Activated naive CD4-positive, alpha-beta T cell treated with anti-CD3 and anti-CD28 coated beads, Interleukin-2, amount 10 ng/mL, durations not matched to agents 7 days and 5 days (primary cell): ENCODE data around the gene EFNA4.

ENCODE experiments used
- CTCF ChIA-PET: fragments of 350-600 bp; sonication (Branson Sonifier 250); formaldehyde crosslinking; loops from one replicate; lab custom pipeline; 2021; ENCODE audit warnings: antibody characterized with exemption; lab: Charles Lee
- DNase-seq: peaks from one replicate; pipeline ENCODE4 v3.0.0-alpha.2; 2020
- H3K27ac Mint-ChIP-seq: one replicate; pipeline ENCODE4 v1.8.0; 2021; ENCODE audit warnings: mild to moderate bottlenecking, moderate library complexity, mixed read lengths
- H3K27me3 Mint-ChIP-seq: one replicate; pipeline ENCODE4 v1.8.0; 2021; ENCODE audit warnings: mild to moderate bottlenecking, mixed read lengths
- H3K36me3 Mint-ChIP-seq: one replicate; pipeline ENCODE4 v1.8.0; 2021; ENCODE audit warnings: mixed read lengths
- H3K4me1 Mint-ChIP-seq: one replicate; pipeline ENCODE4 v1.8.0; 2021; ENCODE audit warnings: mixed read lengths
- H3K4me3 Mint-ChIP-seq: one replicate; pipeline ENCODE4 v1.8.0; 2021; ENCODE audit warnings: mild to moderate bottlenecking, moderate library complexity, mixed read lengths
- H3K9me3 Mint-ChIP-seq: one replicate; pipeline ENCODE4 v1.8.0; 2021; ENCODE audit warnings: mixed read lengths

EFNA4 gene

DNA sequence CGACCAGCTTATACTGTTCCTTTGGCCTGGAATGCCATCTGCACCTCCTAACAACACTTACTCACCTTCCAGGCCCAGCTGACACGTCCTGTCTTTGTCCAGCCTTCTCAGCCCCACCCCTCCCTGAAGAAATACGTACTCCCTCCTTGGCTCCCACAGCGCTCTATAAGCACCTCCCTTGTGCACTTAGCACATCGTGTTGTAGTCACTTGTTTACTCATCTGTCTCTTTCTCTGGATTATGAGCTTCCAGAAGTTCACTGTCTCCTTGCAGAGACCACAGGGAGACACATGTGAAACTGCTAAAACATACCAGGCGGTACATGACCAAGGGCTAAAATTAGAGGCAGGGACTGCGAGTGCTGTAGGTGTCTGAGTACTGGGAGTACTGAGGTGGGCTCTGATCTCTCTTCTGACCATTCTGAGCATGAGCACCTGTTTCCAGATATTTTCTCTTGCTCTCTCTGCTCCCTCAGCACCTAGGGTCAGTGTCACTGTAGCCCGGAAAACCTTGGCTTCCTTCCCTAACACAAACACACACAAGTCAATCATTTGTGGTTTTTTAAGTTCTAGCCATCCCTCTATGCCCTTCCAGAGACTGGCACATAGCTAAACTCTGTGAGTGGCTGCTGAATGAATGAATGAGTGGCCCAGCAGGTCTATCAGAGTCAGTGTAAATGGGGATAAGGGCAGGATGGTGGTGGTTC, 24.8 kb upstream of the EFNA4 start:
- no peaks in the 10 kb centered on the region for H3K36me3 Mint-ChIP-seq
- H3K27me3 Mint-ChIP-seq, result peaks cover 70% of the 10 kb centered on the region
- H3K4me3 Mint-ChIP-seq, result no peak overlapping the region
- DNase-seq, result no peak
- CTCF ChIA-PET, result interaction anchor here (0.9 to 17.5 kb wide), 3 partner anchors 8 to 46 kb away, joined by 3 to 220 read pairs (median 3); partner anchors contain the start of genes ADAM15 and EFNA4
- peaks cover 6% of the 10 kb centered on the region for H3K4me1 Mint-ChIP-seq
- H3K27ac Mint-ChIP-seq, result no peak overlapping the region
- H3K9me3 Mint-ChIP-seq, result no peaks in the 10 kb centered on the region

- Mint-ChIP-seq H3K4me3 (no peak overlapping the region), H3K27ac (no peak overlapping the region), H3K9me3 (no peaks in the 10 kb centered on the region), H3K27me3 (peaks cover 67% of the 10 kb centered on the region), H3K36me3 (no peaks in the 10 kb centered on the region), H3K4me1 (peaks cover 9% of the 10 kb centered on the region)
- DNase-seq, result no peak
- CTCF ChIA-PET, result interaction anchor here (0.9 to 17.5 kb wide), 3 partner anchors 9 to 46 kb away, joined by 3 to 220 read pairs (median 3); partner anchors contain the start of genes ADAM15 and EFNA4
Measured at GRCh38 chr1:155039308-155039669, 24.3 kb upstream of the EFNA4 start.

GRCh38 chr1:155040358-155041093, 23.0 kb upstream of the EFNA4 start:
- DNase-seq, result no peak
- no peak overlapping the region for H3K4me3 Mint-ChIP-seq
- CTCF ChIA-PET, result interaction anchor here (0.5 to 17.5 kb wide), 4 partner anchors 9 to 51 kb away, joined by 3 to 220 read pairs (median 3); partner anchors contain the start of genes ADAM15 and EFNA4
- H3K9me3 Mint-ChIP-seq, result no peaks in the 10 kb centered on the region
- H3K4me1 Mint-ChIP-seq, result peaks cover 19% of the 10 kb centered on the region
- H3K27ac Mint-ChIP-seq, result no peak overlapping the region
- H3K27me3 Mint-ChIP-seq, result peaks cover 59% of the 10 kb centered on the region
- H3K36me3 Mint-ChIP-seq, result no peaks in the 10 kb centered on the region

DNA sequence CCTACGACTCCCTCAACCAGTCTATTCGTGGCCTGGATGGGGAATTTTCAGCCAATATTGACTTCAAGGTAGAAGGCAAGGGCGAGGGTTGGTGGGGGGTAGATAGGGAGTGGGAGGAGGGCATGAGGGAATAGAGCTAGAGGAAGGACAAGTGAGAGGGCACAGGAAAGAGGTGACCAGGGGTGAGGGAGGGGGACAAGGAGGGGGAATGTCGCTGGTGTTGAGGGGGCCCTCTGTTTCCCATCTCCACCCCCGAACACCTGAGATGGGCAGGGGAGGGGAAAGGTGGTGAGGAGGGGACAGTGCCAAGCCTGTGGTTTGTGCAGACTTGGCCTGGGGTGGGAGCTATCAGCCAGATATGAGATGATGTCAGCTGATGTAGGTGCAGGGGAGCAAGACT, 20.8 kb upstream of the EFNA4 start:
- Mint-ChIP-seq H3K4me1 (peaks cover 19% of the 10 kb centered on the region), H3K36me3 (no peaks in the 10 kb centered on the region), H3K9me3 (no peaks in the 10 kb centered on the region), H3K4me3 (no peak overlapping the region), H3K27ac (no peak overlapping the region), H3K27me3 (peaks cover 50% of the 10 kb centered on the region)
- DNase-seq, result no peak
- CTCF ChIA-PET, result interaction anchor here (1.3 to 17.5 kb wide), 9 partner anchors 15 to 562 kb away, joined by 3 to 220 read pairs (median 6); partner anchors contain the start of genes ADAM15, EFNA4, KRTCAP2 and PBXIP1

DNA sequence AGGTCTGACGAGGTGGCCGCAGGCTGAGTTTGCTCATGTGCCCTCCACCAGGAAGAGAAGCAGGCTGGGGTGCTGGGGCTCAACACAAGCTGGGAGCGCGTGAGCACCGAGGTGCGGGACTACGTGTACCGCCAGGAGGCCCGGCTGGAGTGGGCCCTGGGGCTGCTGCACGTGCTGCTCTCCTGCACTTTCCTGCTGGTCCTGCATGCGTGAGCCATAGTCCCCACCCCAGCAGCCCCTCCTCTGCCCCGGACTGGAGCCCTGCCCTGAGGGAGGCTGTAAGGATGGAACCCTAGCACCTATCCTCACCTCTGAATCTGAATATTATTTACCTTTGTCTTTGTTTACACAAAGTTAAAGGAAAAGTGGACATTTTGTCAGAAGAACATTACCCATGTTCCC, 20.2 kb upstream of the EFNA4 start:
- H3K27ac Mint-ChIP-seq, result no peak overlapping the region
- no peaks in the 10 kb centered on the region for H3K36me3 Mint-ChIP-seq
- no peaks in the 10 kb centered on the region for H3K9me3 Mint-ChIP-seq
- peaks cover 19% of the 10 kb centered on the region for H3K4me1 Mint-ChIP-seq
- DNase-seq, result no peak
- CTCF ChIA-PET, result interaction anchor here (0.9 to 17.5 kb wide), 11 partner anchors 15 to 562 kb away, joined by 3 to 220 read pairs (median 6); partner anchors contain the start of genes ADAM15, EFNA4 and PBXIP1
- H3K4me3 Mint-ChIP-seq, result no peak overlapping the region
- H3K27me3 Mint-ChIP-seq, result peaks cover 46% of the 10 kb centered on the region

DNA sequence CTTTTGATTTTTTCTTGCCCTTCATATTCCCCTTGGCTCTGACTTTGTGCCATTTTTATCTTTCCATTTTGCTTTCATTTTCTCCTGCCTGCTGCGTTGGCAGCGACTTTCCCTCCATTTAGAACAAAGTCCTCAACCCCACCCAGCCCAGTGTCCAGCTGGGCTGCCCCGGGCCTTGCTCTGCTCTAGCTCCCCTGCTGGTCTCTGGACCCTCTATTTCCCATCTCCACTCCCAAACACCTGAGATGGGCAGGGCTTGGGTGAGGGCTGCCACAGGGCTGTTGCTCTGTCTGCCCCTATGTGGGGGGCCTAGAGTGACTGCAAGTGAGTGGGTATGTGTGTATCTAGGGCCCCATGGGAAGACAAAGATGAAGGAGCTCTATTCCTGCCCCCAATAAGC, 19.7 kb upstream of the EFNA4 start:
- H3K4me1 Mint-ChIP-seq, result peaks cover 19% of the 10 kb centered on the region
- H3K4me3 Mint-ChIP-seq, result no peak overlapping the region
- CTCF ChIA-PET, result interaction anchor here (0.9 to 17.5 kb wide), 16 partner anchors 14 to 563 kb away, joined by 3 to 220 read pairs (median 6); partner anchors contain the start of genes ADAM15, EFNA4 and PBXIP1
- no peaks in the 10 kb centered on the region for H3K36me3 Mint-ChIP-seq
- peaks cover 46% of the 10 kb centered on the region for H3K27me3 Mint-ChIP-seq
- H3K9me3 Mint-ChIP-seq, result no peaks in the 10 kb centered on the region
- no peak for DNase-seq
- no peak overlapping the region for H3K27ac Mint-ChIP-seq

- H3K9me3 Mint-ChIP-seq, result no peaks in the 10 kb centered on the region
- H3K27me3 Mint-ChIP-seq, result peaks cover 40% of the 10 kb centered on the region
Measured at GRCh38 chr1:155044365-155044764, 19.2 kb upstream of the EFNA4 start.

GRCh38 chr1:155044812-155045657, 18.5 kb upstream of the EFNA4 start:
- no peak overlapping the region for H3K4me3 Mint-ChIP-seq
- peaks cover 38% of the 10 kb centered on the region for H3K27me3 Mint-ChIP-seq
- CTCF ChIA-PET, result interaction anchor here (1.0 to 17.5 kb wide), 12 partner anchors 13 to 485 kb away, joined by 3 to 220 read pairs (median 7); partner anchors contain the start of genes ADAM15 and EFNA4
- H3K4me1 Mint-ChIP-seq, result peaks cover 20% of the 10 kb centered on the region
- no peak overlapping the region for H3K27ac Mint-ChIP-seq
- no peaks in the 10 kb centered on the region for H3K9me3 Mint-ChIP-seq
- H3K36me3 Mint-ChIP-seq, result no peaks in the 10 kb centered on the region
- DNase-seq, result peak; percentile 83

More at GRCh38 chr1:155044365-155044764, 19.2 kb upstream of the EFNA4 start:
- no peak for DNase-seq
- H3K4me3 Mint-ChIP-seq, result no peak overlapping the region
- H3K36me3 Mint-ChIP-seq, result no peaks in the 10 kb centered on the region
- no peak overlapping the region for H3K27ac Mint-ChIP-seq
- CTCF ChIA-PET, result interaction anchor here (0.9 to 17.5 kb wide), 16 partner anchors 14 to 485 kb away, joined by 3 to 220 read pairs (median 6); partner anchors contain the start of genes ADAM15, EFNA4 and PBXIP1
- peaks cover 15% of the 10 kb centered on the region for H3K4me1 Mint-ChIP-seq

GRCh38 chr1:155048449-155049334, 14.8 kb upstream of the EFNA4 start:
- Mint-ChIP-seq H3K27me3 (peaks cover 15% of the 10 kb centered on the region), H3K36me3 (no peaks in the 10 kb centered on the region), H3K9me3 (no peaks in the 10 kb centered on the region), H3K4me1 (peaks cover 44% of the 10 kb centered on the region), H3K27ac (peak overlapping the region; percentile 52), H3K4me3 (peak overlapping the region; percentile 82)
- DNase-seq, result no peak
- CTCF ChIA-PET, result interaction anchor here (0.8 to 17.5 kb wide), 4 partner anchors 8 to 38 kb away, joined by 3 to 220 read pairs (median 3); partner anchors contain the start of genes ADAM15 and EFNA4

GRCh38 chr1:155049651-155050559, 13.6 kb upstream of the EFNA4 start:
- no peak overlapping the region for H3K27ac Mint-ChIP-seq
- no peak for DNase-seq
- CTCF ChIA-PET, result interaction anchor here (1.0 to 17.5 kb wide), 10 partner anchors 5 to 76 kb away, joined by 3 to 220 read pairs (median 6); partner anchors contain the start of genes ADAM15, EFNA4 and FLAD1
- no peaks in the 10 kb centered on the region for H3K36me3 Mint-ChIP-seq
- H3K27me3 Mint-ChIP-seq, result peaks cover 12% of the 10 kb centered on the region
- peak overlapping the region; percentile 82 for H3K4me3 Mint-ChIP-seq
- H3K9me3 Mint-ChIP-seq, result no peaks in the 10 kb centered on the region
- peaks cover 34% of the 10 kb centered on the region for H3K4me1 Mint-ChIP-seq

DNA sequence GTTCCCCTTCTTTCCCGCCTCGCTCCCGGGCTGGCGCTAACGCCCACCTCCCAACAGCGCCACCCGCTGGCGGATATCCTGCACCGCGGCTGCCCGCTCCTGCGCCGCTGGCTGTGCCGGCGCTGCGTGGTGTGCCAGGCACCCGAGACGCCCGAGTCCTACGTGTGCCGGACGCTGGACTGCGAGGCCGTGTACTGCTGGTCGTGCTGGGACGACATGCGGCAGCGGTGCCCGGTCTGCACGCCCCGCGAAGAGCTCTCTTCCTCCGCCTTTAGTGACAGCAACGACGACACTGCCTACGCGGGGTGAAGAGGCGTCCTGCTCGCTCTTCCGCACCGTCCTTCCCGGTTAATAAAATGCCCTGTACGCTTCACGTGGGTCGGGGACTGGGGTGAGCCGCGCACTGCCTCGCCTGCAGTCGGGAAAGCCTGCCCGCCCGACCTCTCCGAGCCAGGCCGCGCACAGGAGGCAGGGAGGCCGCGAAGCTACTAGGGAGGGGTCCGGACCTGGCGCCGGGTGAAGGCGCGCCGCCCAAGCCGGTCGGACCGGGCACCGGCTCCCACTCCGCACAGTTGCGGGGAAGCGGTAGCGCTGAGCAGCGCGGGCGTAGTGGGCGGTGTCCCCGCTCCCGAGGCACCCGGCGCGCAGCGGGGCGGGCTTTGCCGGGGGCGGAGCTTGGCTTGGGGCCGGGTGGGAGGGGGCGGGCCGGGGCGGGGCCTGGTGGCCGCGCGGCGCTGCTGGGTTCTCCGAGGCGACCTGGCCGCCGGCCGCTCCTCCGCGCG, 12.8 kb upstream of the EFNA4 start, which contains the start of gene ADAM15:
ADAM15 (plus strand) TSS at position 757 of the 782 bp plus-strand sequence. CDS start 71 bp downstream, outside the sequence.
- Mint-ChIP-seq H3K4me3 (peak within 1 kb of the TSS; percentile 82), H3K4me1 (peaks cover 30% of the 10 kb centered on the region), H3K27ac (peak within 1 kb of the TSS; percentile 81), H3K9me3 (no peaks in the 10 kb centered on the region), H3K27me3 (peaks cover 12% of the 10 kb centered on the region), H3K36me3 (no peaks in the 10 kb centered on the region)
- DNase-seq, result peak; percentile 85
- CTCF ChIA-PET, result interaction anchor here (0.6 to 17.5 kb wide), 14 partner anchors 6 to 81 kb away, joined by 3 to 220 read pairs (median 6); partner anchors contain the start of genes ADAM15, EFNA4, FLAD1 and SHC1
